ENCODE results near the gene GPC5.

The GPC5 gene

DNA sequence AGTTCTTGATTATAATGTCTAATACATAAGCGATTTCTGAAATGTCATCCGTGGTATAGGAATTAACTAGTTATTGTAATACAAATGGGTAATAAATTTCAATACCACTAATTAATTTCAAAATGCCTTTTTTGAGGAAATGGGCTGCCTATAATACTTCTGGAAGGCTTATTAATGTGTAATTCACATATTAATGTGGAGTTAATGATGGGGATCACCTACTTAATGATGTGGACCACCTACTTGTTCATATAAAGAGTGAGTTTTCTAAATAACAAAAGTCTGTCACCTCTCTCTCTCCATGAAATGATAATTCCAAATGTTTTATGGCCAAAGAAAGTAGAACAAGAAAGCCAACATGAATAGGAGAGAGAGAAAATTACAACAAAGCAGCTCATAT is 914.4 kb downstream of the GPC5 start:
- no peak for DNase-seq

GRCh38 chr13:92313382-92313781 is 915.0 kb downstream of the GPC5 start:
- no peak for DNase-seq

DNA sequence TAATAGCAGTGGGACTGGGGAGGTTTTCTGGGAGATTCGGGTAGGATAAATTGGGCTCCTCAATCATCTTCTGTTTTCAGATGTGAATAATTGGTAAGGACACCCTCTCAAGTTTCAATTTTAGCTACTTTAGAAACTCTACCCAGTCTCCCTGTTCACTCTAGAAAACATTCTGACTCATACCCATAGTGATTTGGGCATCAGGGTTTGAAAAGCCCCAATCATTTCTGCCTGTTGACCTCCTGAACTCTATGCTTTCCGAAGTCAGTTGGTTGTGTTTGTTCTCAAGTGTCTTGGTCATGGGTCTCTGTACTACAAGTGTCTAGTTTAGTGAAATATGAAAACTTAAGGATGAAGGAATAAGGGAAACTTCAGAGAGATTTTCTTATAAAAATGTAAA is 916.8 kb downstream of the GPC5 start:
- no peak for DNase-seq

GRCh38 chr13:92316030-92316429 is 917.6 kb downstream of the GPC5 start:
- no peak for DNase-seq

DNA sequence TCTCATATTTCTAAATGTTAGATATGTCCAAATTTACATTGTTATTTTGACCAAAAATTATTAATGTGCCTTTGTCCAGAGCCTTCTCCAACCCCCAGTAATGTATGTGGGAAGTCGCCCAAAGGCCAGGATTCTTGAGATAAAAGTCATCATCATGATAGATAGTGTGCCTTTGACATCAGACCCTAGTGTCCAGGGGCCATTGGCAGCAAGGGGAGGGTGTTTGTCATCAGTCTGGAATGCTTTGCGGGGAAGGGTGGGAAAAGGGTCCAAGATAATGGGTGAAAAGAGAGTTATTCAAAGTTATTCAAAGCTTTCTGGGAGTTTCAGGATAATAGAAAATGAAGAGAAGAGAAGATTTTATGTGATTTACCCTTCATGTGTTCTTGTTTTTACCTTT is 918.6 kb downstream of the GPC5 start:
- DNase-seq, result no peak

DNA sequence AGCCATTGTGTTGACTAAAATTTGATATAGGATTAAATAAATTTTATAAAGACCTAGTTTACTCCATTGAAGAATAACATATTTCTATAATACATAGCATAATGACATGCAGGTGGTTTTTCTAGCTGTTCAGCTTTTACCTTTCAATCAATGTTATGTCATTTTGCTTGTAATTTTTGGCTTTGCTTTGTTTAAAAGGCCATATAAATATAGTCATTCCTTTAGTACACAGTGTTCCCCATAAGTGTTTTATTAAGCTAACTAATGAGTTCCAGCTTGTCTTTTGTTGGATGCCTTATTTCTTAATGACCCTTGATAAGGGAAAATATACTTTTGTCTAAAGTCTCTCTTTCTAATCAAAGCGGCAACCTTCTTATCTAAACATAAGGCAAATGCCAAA is 921.9 kb downstream of the GPC5 start:
- DNase-seq, result no peak

GRCh38 chr13:92321174-92321573 is 922.8 kb downstream of the GPC5 start:
- no peak for DNase-seq

GRCh38 chr13:92345627-92346026 is 947.2 kb downstream of the GPC5 start:
- DNase-seq, result no peak

GRCh38 chr13:92346046-92346445 is 947.6 kb downstream of the GPC5 start:
- DNase-seq, result no peak

- DNase-seq, result no peak
Measured at GRCh38 chr13:92354583-92354982, 956.2 kb downstream of the GPC5 start.

DNA sequence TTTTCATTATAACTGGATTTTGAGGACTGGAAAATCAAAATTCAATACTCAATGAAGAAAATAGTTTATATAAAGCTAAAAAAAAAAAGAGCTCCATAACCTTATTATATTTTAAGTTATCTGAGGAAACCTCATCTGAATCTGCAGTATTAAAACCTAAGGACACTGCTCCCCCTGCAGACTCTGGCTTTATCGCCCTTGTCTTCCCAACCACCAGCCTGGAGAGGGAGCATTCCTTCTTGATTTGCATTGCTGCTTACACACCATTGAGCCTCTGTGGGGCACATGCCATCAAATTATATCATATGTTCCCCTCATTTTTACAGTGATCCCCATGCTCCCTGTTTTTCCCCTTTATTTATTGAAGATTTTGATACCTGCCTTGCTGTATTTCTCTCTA is 956.8 kb downstream of the GPC5 start:
- no peak for DNase-seq

DNA sequence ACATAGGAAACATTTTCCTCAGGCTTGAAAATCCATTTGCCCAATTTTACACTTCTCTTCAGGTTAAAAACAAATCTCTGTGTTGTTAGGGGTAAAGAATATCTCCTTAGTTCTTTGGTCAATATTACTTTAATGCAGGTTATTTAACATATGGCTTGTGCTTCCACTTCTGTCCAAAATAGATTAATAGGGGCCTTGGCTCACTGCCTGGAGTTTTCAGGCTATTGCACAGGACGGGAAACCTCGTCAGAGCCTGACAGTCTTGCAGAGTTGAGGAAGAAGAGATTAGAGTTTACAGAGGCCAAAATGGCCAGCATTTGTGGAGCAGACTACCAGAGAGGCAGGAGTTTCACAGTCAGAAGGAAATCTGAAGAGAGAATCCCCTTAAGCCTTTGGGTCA is 964.3 kb downstream of the GPC5 start:
- DNase-seq, result no peak

- no peak for DNase-seq
Measured at GRCh38 chr13:92365904-92366303, 967.5 kb downstream of the GPC5 start.

GRCh38 chr13:92377396-92377795 is 979.0 kb downstream of the GPC5 start:
- no peak for DNase-seq

- no peak for DNase-seq
Measured at GRCh38 chr13:92379371-92379770, 981.0 kb downstream of the GPC5 start.

GRCh38 chr13:92384410-92384809 is 986.0 kb downstream of the GPC5 start:
- DNase-seq, result no peak

DNA sequence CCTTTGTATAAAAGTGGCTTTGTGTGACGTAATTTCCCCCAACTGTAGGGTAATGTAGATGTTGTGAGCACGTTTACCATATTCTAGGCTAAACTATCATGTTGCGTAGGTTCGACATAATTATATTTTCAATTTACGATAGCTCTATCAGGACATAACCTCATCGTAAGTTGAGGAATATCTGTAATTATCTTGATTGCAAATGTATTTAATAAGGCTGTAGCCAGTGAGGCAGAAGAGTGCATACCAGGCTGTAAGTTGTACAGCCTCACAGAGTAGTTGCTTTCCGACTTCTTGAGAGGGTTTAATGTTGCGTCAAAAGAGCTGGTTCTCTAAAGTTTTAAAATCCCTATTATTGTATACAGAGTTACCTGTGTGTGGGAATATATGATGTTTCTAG is 988.8 kb downstream of the GPC5 start:
- DNase-seq, result no peak

DNA sequence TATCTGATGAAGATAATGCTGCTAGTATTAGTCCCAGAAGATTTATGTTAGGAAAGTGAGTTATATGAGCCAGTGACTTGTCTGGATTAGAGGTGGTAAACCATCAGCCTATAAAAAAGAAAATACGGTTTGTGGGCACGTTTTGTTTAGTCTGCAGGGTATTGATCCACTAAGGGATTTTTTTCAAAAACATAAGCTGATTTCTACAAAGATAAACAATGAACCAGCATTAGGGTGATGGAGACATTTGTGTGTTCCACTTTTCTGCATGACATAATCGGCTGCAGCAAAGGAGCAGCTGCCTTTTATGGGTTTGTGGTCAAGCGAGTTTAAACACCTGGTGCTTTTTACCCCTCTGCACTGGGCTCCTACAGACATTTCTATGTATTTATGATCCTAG is 991.8 kb downstream of the GPC5 start:
- DNase-seq, result no peak

GRCh38 chr13:92403606-92404005 is 1005.2 kb downstream of the GPC5 start:
- no peak for DNase-seq

- DNase-seq, result no peak
Measured at GRCh38 chr13:92407858-92408257, 1009.4 kb downstream of the GPC5 start.

- DNase-seq, result no peak
Measured at GRCh38 chr13:92412481-92412880, 1014.1 kb downstream of the GPC5 start.

DNA sequence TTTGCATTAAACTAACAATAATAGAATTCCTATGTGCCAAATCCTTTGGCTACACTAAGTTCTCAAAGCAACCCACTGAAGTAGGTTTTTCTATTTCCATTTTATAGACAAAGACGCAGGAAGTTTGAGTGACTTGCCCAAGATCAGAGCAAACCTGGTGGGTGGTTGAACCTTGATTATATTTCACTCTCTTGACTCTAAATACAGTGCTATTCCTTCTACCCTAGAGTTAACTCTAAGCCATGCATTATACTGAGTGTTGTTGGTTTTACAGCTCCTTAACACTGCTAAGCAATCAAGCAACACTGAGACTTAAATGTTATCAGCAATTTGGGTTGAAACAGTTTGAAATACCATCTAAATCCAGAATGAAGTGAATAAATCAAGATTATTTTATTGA is 1014.6 kb downstream of the GPC5 start:
- DNase-seq, result no peak

DNA sequence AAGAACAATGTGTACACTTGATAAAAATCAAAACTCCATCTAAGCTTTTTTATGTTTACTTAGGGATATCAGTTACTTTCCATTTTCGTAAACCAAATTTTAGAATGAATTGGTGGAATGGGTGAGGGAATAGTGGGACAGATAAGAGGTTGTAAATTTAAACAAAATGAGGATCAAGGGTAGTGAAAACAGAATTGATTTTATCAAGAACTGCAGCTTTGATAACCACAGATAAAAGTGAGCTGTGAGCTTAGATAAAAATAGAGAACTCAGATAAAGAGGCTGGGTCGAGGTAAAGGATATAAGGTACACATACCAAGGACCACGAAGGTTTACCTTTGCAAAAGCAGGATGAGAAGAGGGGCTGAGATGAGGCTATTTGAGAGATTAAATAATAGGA is 1015.0 kb downstream of the GPC5 start:
- no peak for DNase-seq

GRCh38 chr13:92414851-92415250 is 1016.4 kb downstream of the GPC5 start:
- DNase-seq, result no peak

- DNase-seq, result no peak
Measured at GRCh38 chr13:92415781-92416180, 1017.4 kb downstream of the GPC5 start.

DNA sequence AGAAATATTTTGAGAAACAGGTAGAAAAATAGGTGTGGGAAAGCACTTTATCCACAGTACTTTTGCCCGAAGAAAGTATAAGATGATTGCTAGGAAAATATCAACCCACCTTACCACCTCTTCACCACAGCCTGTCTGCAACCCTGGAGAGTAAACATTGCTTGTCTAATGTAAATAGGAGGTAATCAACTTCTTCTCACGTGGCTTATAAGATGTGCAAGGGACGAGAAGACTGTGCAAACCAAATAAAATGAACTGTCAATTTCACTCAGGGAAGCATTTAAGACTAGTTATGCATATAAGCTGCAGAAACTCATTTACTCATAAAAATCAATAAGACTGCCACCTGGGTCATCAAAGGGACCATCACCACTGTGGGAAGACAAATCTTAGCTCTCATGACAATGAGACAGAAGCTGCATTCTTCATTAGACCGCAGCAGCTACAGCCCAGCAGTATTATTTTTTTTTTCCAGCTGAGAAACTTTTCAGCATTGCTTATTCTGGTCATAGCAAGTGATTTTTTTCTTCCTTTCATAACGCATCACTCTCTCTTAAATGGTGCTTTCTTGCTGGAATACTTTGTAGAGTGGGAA is 1020.5 kb downstream of the GPC5 start:
- DNase-seq, result no peak

Data from NCI-H1048 (cell line).